ACHN (cell line): ENCODE results near the gene FLNA.

Source experiments
- DNase-seq: peaks from one replicate; pipeline ENCODE4 v3.0.0-alpha.2; 2015
- in situ Hi-C: cut with HindIII; loops from 2 replicates; pipeline ENCODE4 v1.10.0; 2017; ENCODE audit warnings: low sequenced_read_pairs, low pct_ligation_motif_present, low pct_unique_long_range_greater_than_20kb

The FLNA gene, protein sequence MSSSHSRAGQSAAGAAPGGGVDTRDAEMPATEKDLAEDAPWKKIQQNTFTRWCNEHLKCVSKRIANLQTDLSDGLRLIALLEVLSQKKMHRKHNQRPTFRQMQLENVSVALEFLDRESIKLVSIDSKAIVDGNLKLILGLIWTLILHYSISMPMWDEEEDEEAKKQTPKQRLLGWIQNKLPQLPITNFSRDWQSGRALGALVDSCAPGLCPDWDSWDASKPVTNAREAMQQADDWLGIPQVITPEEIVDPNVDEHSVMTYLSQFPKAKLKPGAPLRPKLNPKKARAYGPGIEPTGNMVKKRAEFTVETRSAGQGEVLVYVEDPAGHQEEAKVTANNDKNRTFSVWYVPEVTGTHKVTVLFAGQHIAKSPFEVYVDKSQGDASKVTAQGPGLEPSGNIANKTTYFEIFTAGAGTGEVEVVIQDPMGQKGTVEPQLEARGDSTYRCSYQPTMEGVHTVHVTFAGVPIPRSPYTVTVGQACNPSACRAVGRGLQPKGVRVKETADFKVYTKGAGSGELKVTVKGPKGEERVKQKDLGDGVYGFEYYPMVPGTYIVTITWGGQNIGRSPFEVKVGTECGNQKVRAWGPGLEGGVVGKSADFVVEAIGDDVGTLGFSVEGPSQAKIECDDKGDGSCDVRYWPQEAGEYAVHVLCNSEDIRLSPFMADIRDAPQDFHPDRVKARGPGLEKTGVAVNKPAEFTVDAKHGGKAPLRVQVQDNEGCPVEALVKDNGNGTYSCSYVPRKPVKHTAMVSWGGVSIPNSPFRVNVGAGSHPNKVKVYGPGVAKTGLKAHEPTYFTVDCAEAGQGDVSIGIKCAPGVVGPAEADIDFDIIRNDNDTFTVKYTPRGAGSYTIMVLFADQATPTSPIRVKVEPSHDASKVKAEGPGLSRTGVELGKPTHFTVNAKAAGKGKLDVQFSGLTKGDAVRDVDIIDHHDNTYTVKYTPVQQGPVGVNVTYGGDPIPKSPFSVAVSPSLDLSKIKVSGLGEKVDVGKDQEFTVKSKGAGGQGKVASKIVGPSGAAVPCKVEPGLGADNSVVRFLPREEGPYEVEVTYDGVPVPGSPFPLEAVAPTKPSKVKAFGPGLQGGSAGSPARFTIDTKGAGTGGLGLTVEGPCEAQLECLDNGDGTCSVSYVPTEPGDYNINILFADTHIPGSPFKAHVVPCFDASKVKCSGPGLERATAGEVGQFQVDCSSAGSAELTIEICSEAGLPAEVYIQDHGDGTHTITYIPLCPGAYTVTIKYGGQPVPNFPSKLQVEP (N-terminal part only)

DNA sequence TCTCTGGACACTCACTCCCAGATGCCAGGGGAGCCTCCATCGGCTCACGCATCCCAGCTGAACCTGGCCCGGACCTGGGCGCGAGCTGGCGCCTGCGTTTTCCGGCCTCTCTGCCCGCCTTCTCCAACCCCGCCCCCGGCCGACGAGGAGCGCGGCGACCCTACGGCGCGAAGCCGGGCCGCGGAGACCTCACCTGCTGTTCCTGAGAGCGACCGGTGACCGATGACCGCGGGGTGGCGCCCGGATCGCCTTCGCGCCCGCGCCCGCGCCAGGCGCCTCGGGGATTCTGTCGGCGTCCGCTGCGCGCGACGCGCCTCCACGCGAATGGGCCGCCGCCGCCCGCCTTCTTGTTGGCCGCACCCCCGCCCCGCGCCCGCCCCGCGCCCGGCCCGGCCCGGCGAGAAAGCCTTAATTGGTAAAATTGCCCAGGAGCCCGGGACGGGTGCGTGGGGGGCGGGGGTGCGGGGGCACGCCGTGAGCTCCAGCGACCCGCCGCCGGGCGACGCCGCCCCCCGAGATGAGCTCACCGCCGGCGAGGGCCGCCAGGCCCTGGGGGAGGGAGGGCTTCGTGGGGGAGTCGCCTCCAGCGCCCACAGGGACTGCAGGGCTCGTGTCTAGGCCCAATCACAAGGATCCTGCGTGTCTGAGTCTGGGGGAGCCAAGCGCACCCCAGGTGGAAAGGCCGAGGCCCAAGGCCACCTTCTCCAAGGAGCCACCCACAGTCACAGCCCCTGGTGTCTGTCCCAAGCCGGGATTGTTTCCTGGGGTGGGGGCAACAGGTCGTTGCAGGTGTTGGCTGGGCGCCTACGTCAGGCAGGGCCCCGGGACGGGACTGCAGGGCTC, at the start of gene FLNA:
TSS of gene FLNA (minus strand) at position 322 of the 843 bp plus-strand sequence. CDS start 3,389 bp downstream, outside the sequence.
- DNase-seq: no peak

DNA sequence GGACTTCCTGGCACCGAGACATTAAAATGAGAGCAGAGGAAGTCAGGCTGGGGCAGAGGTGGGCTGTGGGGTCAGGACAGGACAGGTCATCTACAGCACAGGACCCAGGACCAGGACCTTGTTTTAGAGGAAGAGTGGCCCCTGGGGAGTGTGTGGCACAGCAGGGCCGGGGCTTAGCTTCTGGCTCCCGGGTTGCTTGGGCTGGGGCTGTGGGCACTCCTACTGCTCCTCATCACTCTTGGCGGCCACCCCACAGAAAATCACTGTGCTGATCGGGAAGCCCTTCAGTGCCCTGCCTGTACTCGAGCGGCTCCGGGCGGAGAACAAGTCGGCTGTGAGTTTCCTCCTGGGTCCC, 45.9 kb upstream of the FLNA start:
- in situ Hi-C loops: no loop called here
- no peak for DNase-seq

More for the DNA sequence above, at the start of gene FLNA:
- in situ Hi-C loops: no loop called here

DNA sequence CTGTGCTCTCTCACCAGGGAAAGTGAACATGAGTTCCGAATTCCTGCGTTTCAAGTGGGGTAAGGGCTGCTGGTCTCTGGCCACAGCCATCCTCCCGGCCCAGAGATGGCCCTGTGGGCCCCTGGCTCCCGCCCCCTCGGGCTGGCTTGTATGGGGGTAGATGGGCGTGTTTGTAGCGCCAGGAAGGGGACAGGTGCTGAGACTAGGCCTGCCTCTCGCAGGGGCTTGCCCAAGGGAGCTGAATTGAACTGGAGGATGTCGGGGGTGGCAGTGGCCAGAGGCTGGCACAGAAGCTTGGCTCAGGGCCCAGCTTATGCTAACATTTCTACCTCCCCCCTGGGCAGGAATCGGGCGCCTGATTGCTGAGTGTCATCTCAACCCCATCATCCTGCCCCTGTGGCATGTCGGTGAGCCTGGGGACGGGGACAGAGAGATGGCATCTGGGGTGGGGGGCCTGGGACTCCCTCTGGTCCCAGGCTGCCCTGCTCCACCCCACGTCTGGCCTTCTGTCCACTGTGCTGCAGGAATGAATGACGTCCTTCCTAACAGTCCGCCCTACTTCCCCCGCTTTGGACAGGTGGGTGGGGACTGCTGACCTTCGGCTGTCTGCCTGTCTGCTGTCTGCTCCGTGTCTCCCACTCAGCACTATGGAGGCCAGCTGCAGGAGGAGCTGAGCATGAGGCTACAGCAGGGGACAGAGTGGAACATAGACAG, 45.4 kb upstream of the FLNA start:
- no peak for DNase-seq
- in situ Hi-C loops: no loop called here

DNA sequence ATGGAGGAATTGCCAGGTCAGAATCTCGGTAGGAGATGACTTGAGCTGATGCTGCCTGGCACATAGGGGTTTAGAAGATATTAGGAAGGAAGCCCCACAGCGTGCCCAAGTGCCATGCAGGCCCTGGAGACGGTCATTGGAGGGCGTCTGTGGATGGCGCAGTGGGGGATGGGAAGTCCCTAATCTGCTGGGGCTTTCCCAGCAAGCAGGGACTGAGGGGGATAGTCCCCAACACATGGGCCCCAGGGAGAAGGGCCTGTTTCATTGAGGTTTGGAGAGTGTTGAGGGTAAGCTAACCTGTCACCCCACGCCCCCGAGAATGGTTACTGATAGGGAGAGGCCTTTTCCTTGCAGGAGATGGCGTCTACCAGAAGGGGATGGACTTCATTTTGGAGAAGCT, 44.8 kb upstream of the FLNA start:
- DNase-seq: no peak
- in situ Hi-C loops: no loop called here

DNA sequence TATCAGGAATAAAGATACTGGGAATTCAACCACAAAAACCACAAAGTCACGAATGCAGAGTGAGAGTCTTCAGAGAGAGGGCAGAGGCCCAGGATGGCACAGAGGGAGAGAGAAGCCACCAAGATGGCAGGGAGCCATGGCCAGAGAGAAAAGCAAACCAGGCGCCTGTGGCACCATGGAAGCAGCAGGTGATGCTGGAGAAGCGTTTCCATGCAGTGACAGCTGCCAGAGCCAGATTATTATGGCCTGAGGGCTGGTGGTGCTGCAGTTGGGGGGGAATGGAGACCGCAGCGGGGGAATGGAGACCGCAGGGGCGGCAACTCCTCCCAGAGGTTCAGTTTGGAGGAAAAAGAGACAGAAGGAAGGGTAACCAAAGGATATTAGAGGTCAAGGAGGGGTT, 42.7 kb upstream of the FLNA start:
- in situ Hi-C loops: no loop called here
- no peak for DNase-seq

DNA sequence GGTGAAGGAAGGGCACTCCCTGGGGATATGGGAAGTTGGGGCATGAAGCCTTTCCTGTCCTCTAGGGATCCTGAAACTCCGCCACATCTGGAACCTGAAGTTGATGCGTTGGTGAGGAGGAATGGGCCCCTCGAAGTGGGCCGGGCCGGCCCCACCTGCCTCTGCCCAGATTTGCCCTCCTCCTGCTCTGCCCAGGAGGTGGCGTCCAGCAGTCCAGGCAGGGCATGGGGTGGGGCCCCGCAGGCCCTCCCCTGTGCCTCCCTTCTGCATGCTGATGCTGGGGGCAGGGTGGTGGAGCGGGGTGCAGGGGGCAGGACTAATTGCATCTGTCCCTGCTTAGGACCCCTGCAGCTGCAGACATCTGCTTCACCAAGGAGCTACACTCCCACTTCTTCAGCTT, 38.7 kb upstream of the FLNA start:
- no peak for DNase-seq
- in situ Hi-C loops: no loop called here

DNA sequence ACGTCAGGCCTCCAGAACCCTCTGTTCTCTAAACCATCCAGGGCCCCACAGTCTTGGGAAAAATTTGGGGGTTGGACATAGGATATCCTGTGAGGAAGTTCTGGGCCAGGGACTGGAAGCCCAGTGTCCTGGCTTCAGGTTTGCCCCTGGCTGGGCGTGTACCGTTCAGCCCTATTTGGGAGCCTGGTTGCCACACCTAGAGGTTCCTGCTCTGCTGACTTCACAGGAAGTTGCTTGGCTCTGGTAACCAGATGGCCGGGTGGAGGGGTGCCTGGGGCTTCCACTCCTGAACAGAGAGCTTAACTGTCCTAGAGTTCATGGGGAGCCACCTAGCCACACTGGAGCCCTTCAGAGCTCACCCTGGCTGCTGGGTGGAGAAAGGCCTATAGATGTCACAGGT, 38.0 kb upstream of the FLNA start:
- in situ Hi-C loops: no loop called here
- DNase-seq: no peak

DNA sequence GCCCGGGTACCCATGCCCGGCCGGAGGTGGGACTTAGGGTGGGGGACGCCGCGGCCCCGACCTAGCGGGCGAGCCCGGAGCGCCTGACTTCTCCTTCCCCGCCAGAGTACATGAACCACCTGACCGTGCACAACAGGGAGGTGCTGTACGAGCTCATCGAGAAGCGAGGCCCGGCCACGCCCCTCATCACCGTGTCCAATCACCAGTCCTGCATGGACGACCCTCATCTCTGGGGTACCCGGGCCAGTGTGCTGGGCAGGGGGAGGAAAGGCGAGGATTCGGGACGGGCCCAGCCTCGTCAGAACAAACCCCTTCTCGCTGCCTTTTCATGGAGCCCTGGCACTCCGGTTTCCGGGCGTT, 37.5 kb upstream of the FLNA start:
- peak; percentile 51 for DNase-seq
- in situ Hi-C loops: no loop called here

DNA sequence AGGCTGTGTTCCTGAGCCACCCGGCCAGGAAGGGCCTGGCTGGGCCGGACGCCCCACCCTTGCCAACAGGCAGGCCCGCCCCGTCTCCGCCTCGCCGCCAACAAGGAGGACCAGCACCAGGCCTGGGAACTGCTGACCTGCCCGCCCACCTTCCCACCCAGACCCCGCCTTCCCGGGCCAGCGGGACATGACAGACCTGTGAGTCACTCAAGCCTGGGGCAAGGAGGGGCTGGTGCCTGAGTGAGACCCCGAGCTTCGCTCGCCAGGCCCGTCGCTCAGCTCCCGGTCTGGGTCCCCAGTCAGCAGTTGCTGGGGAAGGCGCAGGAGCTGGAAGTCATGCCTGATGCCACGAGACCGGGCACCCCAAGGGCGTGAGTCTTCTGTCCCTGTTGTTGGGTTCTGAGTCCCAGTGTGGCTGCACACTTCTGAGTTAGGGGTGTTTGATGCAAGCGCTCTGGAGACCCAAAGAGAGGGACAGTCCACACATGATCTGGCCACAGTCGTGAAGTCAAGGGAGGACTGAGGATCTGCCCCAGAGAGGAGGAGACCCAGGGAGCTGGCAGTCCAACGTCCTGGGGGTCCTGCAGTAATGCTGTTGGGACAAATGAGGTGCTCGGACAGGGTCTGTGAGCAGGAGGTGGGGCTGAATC, 34.9 kb upstream of the FLNA start, which contains the start of gene DNASE1L1:
TSS of gene DNASE1L1 (minus strand) at position 33 of the 650 bp plus-strand sequence. CDS start 3,686 bp downstream, outside the sequence.
- DNase-seq: peak; percentile 83
- in situ Hi-C loops: no loop called here

DNA sequence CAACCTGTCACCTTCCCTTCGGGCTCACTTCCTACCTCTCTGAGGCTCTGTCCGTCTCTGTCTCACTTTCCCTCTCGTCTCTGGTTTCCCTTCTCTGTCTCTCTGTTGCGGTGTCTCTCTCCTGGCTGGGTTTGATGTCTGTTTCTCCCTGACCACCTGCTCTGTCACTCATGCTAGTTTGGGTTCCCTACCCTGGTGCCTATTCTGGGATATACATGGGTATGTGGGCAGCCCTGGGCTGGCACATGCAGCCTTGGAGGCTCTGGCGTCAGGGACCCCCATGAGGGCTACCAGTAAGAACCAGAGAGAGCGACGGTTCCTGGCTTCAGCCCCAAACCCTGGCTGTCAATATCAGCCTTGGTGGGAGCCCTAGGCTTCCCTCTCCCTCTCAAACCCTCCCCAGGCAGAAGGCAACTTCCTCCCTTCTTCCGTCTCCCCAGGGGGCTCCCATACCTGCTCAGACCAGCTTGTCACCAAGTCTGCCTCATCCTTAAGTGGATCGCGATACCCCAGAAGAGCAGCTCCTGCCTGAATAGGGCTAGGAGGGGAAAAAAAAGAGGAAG, 34.3 kb upstream of the FLNA start:
- in situ Hi-C loops: no loop called here
- no peak for DNase-seq

DNA sequence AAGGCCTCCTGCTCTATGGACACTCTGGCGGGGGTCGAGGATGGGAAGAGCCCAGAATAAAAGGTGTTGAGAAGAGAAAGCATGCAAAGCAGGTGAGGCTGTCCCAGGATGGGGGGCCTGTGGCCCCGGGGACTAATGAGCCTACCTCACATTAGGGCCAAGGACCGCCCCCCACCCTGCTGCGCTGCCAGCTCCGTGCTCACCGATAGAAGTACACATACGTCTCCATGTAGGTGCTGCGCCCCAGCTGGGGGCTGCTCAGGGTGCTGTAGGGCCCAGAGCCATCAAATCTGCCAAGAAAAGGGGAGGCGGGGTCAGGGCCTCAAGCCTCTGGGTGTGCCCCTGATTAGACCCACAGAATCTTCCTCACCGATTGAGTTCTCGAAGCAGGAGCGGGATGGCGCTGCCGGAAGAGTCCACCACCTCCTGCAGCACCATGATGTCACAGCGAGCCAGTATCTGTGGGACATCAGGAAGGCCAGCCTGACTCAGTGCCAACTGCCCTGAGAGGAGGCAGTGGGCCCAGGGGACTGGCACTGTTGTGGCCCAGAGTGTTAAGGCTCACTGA, 30.3 kb upstream of the FLNA start:
- no peak for DNase-seq
- in situ Hi-C loops: no loop called here

DNA sequence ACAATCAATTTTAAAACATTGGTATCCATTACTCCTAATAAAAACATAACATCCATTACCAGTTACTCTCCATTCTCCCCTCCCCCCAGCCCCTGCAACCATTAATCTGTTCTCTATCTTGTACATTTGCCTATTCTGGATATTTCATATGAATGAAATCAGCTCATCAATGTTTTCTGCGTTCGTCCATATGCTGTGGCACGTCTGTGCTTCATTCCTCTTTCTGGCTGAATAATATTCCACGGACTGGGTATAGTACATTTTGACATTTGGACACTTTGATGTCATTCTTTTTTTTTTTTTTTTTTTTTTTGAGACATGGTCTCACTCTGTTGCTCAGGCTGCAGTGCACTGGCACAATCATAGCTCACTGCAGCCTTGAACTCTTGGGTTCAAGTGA, 29.4 kb upstream of the FLNA start:
- DNase-seq: no peak
- in situ Hi-C loops: no loop called here

DNA sequence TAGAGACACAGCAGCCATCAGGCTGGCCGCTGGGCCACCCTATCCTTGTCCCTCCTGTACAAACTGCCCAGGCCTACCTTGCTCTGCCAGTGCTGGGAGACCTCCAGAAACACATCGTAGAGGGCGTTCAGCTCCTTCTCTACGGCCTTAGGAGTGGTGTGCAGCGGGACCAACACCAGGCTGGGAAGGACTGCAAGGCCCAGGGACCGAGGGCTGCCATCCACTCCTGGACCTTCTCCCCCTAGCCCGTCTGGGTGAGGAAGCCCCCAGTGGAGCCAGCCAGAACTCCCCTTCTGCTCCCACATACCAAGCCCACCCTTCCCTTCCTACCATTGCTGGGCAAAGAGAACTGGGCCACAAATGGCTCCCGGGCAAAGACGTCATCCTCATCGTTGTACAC, 28.8 kb upstream of the FLNA start:
- no peak for DNase-seq
- in situ Hi-C loops: no loop called here

DNA sequence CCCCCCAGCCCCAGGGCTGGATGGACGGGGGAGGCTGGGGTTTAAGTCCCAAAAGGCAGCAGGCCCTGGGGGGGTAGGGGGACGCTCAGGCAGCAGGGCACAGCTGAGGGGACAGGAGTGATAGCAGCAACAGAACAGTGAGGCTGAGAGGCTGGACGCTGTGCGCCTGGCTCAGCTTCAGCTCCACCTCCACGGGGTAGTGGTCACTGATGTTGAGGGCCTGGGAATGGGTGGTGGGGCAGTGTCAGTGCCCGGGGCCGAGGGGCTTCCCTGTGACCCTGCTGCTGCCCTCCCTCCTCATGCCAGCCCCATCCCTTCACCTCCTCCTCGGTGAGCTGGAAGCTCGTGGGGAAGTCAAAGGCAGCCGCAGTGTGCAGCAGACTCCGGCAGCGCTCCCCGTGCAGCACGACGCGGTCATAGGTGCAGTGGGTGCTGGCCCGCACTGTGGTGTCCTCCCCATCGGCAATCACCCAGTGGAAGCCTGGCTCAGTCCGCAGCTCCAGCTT, 28.2 kb upstream of the FLNA start:
- no peak for DNase-seq
- in situ Hi-C loops: no loop called here

DNA sequence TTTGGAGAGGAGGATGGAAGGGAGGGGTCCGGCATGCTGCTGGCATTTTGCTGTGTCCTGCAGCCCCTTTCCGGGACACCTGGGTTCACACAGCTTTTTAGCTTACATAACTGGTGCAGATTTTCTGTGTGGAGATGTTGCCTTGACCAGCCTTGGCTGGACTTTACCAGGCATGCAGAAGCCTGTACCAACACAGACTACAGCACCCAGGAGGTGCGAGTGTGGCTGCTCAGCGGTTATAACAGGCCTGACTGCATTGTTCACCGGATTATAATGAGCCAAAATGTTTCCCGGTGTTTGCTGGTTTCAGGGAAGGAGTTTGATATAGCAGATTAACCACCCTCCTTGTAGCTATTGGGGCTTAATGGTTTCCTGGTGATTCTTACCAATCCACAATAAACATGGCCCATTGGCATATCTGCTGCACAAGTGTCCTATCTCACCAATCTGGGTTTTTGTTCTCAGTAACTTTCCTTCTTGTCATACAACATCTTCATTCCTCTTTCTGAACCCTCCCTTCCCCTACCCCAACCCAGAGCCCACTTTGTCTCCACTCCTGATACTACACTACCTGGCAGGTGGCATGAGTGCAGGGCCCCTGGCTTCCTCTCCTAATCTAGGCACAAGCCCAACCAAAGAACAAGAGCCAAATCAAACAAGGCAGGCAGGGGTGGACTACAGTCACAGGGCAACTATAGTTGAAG, 27.6 kb upstream of the FLNA start:
- no peak for DNase-seq
- in situ Hi-C loops: no loop called here
